GM12864 (cell line): ENCODE results near the gene PRIM2.
"Not testable (repeated sequence)": the region's sequence is repeated elsewhere in the genome, so short reads cannot be mapped to it uniquely, and the experiment has no call there.

Experiments
- DNase-seq: peaks from one replicate; pipeline ENCODE4 v3.0.0-alpha.2; 2011; ENCODE audit warnings: low read depth
- H3K4me3 ChIP-seq: 2 replicates; pipeline ENCODE4 v1.5.1; 2011; ENCODE audit warnings: mild to moderate bottlenecking, low read depth, low read length, control low read depth
- CTCF ChIP-seq: IDR thresholded peaks from 2 replicates; pipeline ENCODE4 v1.5.1; 2011; ENCODE audit warnings: low read depth, mild to moderate bottlenecking, moderate library complexity, low read length, control low read depth, inconsistent platforms; ENCODE audit errors: missing control alignments

The PRIM2 gene

GRCh38 chr6:57579489-57579888, 262.1 kb downstream of the PRIM2 start:
- peak; percentile 7 for TF ChIP-seq CTCF
- H3K4me3 ChIP-seq, DNase-seq: not testable (repeated sequence)

- not testable (repeated sequence) for DNase-seq, H3K4me3 ChIP-seq
Observed at GRCh38 chr6:57581586-57581985, 264.2 kb downstream of the PRIM2 start.

DNA sequence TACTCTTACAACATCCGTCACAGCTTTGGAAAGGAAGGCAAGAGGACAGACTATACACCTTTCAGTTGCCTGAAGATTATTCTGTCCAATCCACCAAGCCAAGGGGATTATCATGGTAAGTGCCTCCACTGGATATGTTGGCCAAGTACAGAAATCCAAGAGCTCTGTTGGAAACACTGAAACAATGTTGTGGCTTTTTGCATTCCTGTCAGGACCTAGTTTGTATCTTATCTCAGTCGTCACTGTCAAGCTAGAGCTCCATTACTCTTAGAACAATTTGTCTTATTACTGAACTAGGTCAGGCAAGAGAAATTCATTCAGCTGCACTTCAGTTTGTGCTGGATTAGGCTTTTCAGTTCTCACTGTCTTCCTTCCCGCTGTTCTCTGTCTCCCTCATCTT, 283.7 kb downstream of the PRIM2 start:
- DNase-seq, H3K4me3 ChIP-seq: not testable (repeated sequence)

GRCh38 chr6:57605303-57605702, 287.9 kb downstream of the PRIM2 start:
- not testable (repeated sequence) for DNase-seq, H3K4me3 ChIP-seq

- DNase-seq, H3K4me3 ChIP-seq: not testable (repeated sequence)
Observed at GRCh38 chr6:57606331-57606730, 288.9 kb downstream of the PRIM2 start.

GRCh38 chr6:57610612-57611011, 293.2 kb downstream of the PRIM2 start:
- not testable (repeated sequence) for DNase-seq, H3K4me3 ChIP-seq

- DNase-seq, H3K4me3 ChIP-seq: not testable (repeated sequence)
Observed at GRCh38 chr6:57618959-57619358, 301.5 kb downstream of the PRIM2 start.

DNA sequence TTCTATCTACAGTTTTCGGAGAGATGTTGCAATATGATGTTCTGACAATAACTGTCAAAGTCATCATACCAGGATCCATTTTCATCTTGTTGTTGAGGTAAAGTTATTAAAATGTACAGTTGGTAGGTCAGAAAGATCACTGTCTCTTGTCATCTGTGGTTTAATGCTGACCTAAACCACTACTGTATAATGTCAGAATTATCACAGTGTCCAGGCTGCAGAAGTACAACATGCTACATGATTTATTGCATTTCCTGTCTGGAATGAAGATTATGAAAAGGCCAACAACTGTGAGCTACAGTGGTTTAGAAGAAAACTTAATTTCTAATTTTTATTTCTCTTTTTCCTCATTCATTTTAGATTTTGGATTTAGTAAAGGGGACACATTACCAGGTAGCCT, 314.3 kb downstream of the PRIM2 start:
- not testable (repeated sequence) for H3K4me3 ChIP-seq, DNase-seq

DNA sequence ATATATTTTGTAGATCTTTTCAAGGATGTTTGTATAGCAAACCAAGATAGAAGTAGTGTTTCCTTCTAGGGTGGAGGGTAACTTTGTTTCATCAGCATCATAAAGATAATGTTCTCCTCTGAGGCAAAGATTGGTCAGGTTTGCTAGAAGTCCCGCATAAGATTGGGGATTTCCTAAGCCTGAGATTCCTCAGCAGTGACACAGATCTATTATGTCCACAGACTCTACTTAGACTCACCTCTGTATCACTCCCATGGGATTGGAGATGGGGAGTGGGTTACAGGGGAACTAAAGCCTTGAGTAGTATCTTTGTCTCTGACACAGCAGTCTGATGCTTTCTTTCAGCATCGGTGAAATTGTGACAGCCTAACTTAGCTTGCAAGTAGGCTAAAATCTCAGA, 341.1 kb downstream of the PRIM2 start:
- not testable (repeated sequence) for H3K4me3 ChIP-seq, DNase-seq

GRCh38 chr6:57659794-57660193, 342.4 kb downstream of the PRIM2 start:
- not testable (repeated sequence) for H3K4me3 ChIP-seq, DNase-seq

GRCh38 chr6:57660940-57661339, 343.5 kb downstream of the PRIM2 start:
- not testable (repeated sequence) for DNase-seq, H3K4me3 ChIP-seq

DNA sequence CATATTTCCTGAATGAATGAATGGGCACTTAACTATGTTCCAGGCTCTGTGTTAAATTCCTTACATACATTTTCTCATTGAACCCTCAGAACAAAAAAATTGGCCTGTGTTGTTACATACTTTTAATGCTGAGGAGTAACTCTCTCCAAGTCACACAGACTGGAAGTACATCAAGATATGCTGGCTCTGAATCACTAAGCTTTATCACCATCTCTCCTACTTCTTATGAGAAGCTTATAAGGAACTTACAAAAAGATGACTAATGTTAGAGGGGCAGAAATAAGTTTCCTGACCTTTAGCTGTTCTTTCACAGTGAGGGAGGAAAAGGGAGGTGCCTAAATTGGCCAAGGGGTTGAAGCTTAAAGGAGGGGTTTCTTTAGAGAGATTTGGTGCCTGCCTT, 350.7 kb downstream of the PRIM2 start:
- not testable (repeated sequence) for DNase-seq, H3K4me3 ChIP-seq

- not testable (repeated sequence) for DNase-seq, H3K4me3 ChIP-seq
Observed at GRCh38 chr6:57671237-57671636, 353.8 kb downstream of the PRIM2 start.

GRCh38 chr6:57671937-57672627, 354.7 kb downstream of the PRIM2 start:
- peak; percentile 29 for TF ChIP-seq CTCF
- not testable (repeated sequence) for DNase-seq, H3K4me3 ChIP-seq

GRCh38 chr6:57673281-57673680, 355.9 kb downstream of the PRIM2 start:
- not testable (repeated sequence) for H3K4me3 ChIP-seq, DNase-seq

DNA sequence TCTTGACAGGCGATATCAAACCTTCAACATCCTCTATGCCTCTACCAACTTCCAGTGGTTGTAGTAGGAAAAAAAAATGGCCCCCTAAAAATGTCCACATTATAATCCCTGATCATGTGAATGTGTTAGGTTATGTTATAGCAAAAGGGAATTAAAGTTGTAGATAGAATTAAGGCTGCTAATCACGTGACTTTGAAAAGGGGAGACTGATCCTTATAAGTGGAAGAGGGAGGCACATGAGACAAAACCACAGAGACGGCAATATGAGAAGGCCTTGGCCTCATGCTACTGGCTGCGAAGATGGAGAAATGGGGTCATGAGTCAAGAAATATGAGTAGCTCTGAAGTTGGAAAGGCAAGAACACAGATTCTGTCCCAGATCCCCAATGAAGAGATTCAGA, 358.0 kb downstream of the PRIM2 start:
- not testable (repeated sequence) for H3K4me3 ChIP-seq, DNase-seq

GRCh38 chr6:57696382-57696781, 379.0 kb downstream of the PRIM2 start:
- DNase-seq, H3K4me3 ChIP-seq: not testable (repeated sequence)
